Esophagus squamous epithelium (tissue), 4 donors: ENCODE results near the gene MYL9.

Experiments
- CTCF ChIP-seq, 6 experiments: fragments of 450-650 bp in 4 of 6; fragments of 200-600 bp in 2 of 6; sonication (generic) in 2 of 6; IDR thresholded peaks; one replicate each; pipeline ENCODE4 v1.5.1; 2016 to 2019; ENCODE audit warnings: antibody characterized with exemption in 6 of 6, mild to moderate bottlenecking in 4 of 6, moderate library complexity in 4 of 6
- POLR2A ChIP-seq, 4 donors: fragments of 450-650 bp; IDR thresholded peaks; one replicate each; pipeline ENCODE4 v1.6.1; 2017; ENCODE audit warnings: antibody characterized with exemption in 4 of 4, mild to moderate bottlenecking in 4 of 4, moderate library complexity in 3 of 4

DNA sequence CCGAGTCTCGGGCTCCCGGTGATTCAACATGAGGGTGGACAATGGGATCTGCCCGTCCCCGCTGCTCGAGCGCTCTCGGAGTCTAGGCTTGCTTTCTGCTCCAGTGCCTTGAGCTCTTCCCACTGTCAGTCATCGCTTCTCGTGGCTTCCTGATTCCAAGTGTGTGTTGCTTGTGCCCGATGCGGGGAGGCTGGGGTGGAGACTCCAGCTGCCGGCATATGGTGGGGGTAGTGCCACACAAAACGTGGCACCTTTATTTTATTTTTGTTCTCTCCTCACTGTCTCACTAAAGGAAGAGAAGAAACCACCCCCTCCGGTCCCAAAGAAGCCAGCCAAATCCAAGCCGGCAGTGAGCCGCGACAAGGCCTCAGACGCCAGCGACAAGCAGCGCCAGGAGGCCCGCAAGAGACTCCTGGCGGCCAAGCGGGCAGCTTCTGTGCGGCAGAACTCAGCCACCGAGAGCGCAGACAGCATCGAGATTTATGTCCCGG is 14.8 kb upstream of the MYL9 start:
- TF ChIP-seq CTCF (IDR thresholded peaks at IDR 0.05) (peak in 1 of 6 experiments; percentile 7), POLR2A (IDR thresholded peaks at IDR 0.05) (no peak)
